HEK293 (cell line): ENCODE measurements around the gene CHN1.

Experiments used
- CTCF ChIA-PET: fragments of 350-600 bp; formaldehyde crosslinking; extraction: SDS; loops from one replicate; lab custom pipeline; 2021; ENCODE audit warnings: antibody characterized with exemption; lab: Yijun Ruan, JAX
- POLR2A ChIA-PET: fragments of 300-600 bp; formaldehyde crosslinking; extraction: SDS; loops from one replicate; lab custom pipeline; 2020; ENCODE audit warnings: antibody characterized with exemption, inconsistent platforms; lab: Yijun Ruan, JAX
- H3K27ac ChIP-seq: fragments of 200-500 bp; sonication (Bioruptor generic); 2 replicates; pipeline ENCODE4 v1.5.1; 2014; ENCODE audit warnings: low read depth, low read length, control low read depth, inconsistent platforms; ENCODE audit errors: extremely low read depth
- H3K36me3 ChIP-seq, 2 experiments: fragments of 200-500 bp in 1 of 2; sonication (Bioruptor generic) in 1 of 2; 1 replicate in 1 of 2; 2 replicates in 1 of 2; pipeline ENCODE4 v1.5.1; 2014 to 2017; ENCODE audit warnings: inconsistent platforms in 2 of 2, low read length in 2 of 2; ENCODE audit not compliant: control insufficient read depth in 2 of 2, insufficient read depth in 1 of 2
- H3K4me1 ChIP-seq: fragments of 200-500 bp; sonication (Bioruptor generic); 2 replicates; pipeline ENCODE4 v1.5.1; 2014; ENCODE audit warnings: mild to moderate bottlenecking, low read length, inconsistent platforms; ENCODE audit not compliant: control insufficient read depth, insufficient read depth
- H3K4me3 ChIP-seq: 2 replicates; pipeline ENCODE4 v1.5.1; 2011; ENCODE audit warnings: low read depth, mild to moderate bottlenecking, control low read depth, low read length, moderate library complexity
- H3K9me3 ChIP-seq: fragments of 200-500 bp; sonication (Bioruptor generic); 2 replicates; pipeline ENCODE4 v1.5.1; 2014; ENCODE audit warnings: low read depth, low read length, inconsistent platforms; ENCODE audit not compliant: control insufficient read depth, insufficient read depth
- GFI1B ChIP-seq: fragments of 450-650 bp; formaldehyde crosslinking; IDR thresholded peaks from 2 replicates; pipeline ENCODE4 v1.5.1; 2016; ENCODE audit warnings: missing biosample characterization, missing genetic modification characterization
- GLI2 ChIP-seq: fragments of 450-650 bp; formaldehyde crosslinking; IDR thresholded peaks from 2 replicates; pipeline ENCODE4; 2017; ENCODE audit warnings: missing biosample characterization, missing genetic modification characterization, low read depth, borderline replicate concordance
- GLIS1 ChIP-seq: fragments of 450-650 bp; formaldehyde crosslinking; IDR thresholded peaks from 2 replicates; pipeline ENCODE4 v1.5.1; 2016; ENCODE audit warnings: missing biosample characterization, missing genetic modification characterization
- WT1 ChIP-seq: fragments of 450-650 bp; formaldehyde crosslinking; IDR thresholded peaks from 2 replicates; pipeline ENCODE4 v1.5.1; 2016; ENCODE audit warnings: missing biosample characterization, missing genetic modification characterization
- ZNF112 ChIP-seq: fragments of 450-650 bp; formaldehyde crosslinking; IDR thresholded peaks from 2 replicates; pipeline ENCODE4 v1.5.0; 2017; ENCODE audit warnings: missing biosample characterization, missing genetic modification characterization
- ZNF138 ChIP-seq: fragments of 450-650 bp; formaldehyde crosslinking; IDR thresholded peaks from 2 replicates; pipeline ENCODE4 v1.5.1; 2016; ENCODE audit warnings: missing biosample characterization, missing genetic modification characterization, borderline replicate concordance
- ZNF202 ChIP-seq: fragments of 450-650 bp; formaldehyde crosslinking; IDR thresholded peaks from 2 replicates; pipeline ENCODE4 v1.5.1; 2016; ENCODE audit warnings: missing biosample characterization, missing genetic modification characterization, borderline replicate concordance
- ZNF221 ChIP-seq: fragments of 450-650 bp; formaldehyde crosslinking; IDR thresholded peaks from 2 replicates; pipeline ENCODE4 v1.5.1; 2017; ENCODE audit warnings: missing biosample characterization, missing genetic modification characterization, borderline replicate concordance
- ZNF26 ChIP-seq: fragments of 450-650 bp; formaldehyde crosslinking; IDR thresholded peaks from 2 replicates; pipeline ENCODE4 v1.5.1; 2016; ENCODE audit warnings: missing biosample characterization, missing genetic modification characterization
- ZNF354C ChIP-seq: fragments of 450-650 bp; formaldehyde crosslinking; IDR thresholded peaks from 2 replicates; pipeline ENCODE4 v1.5.1; 2016; ENCODE audit warnings: missing biosample characterization, missing genetic modification characterization, low read depth, borderline replicate concordance
- ZNF433 ChIP-seq: fragments of 450-650 bp; formaldehyde crosslinking; IDR thresholded peaks from 2 replicates; pipeline ENCODE4 v1.5.1; 2016; ENCODE audit warnings: missing biosample characterization, missing genetic modification characterization, low read depth
- ZNF530 ChIP-seq: fragments of 450-650 bp; formaldehyde crosslinking; IDR thresholded peaks from 2 replicates; pipeline ENCODE4 v1.5.1; 2016; ENCODE audit warnings: low read depth, missing biosample characterization, missing genetic modification characterization
- ZNF544 ChIP-seq: fragments of 450-650 bp; formaldehyde crosslinking; IDR thresholded peaks from 2 replicates; pipeline ENCODE4 v1.5.0; 2017; ENCODE audit warnings: missing biosample characterization, missing genetic modification characterization
- ZNF768 ChIP-seq: fragments of 450-650 bp; formaldehyde crosslinking; IDR thresholded peaks from 2 replicates; pipeline ENCODE4 v1.5.1; 2018; ENCODE audit warnings: missing biosample characterization, mild to moderate bottlenecking, missing genetic modification characterization
- ZSCAN4 ChIP-seq: fragments of 450-650 bp; formaldehyde crosslinking; IDR thresholded peaks from 2 replicates; pipeline ENCODE4 v1.5.1; 2017; ENCODE audit warnings: missing biosample characterization, missing genetic modification characterization
- TF ChIP-seq, protein P1 (sequence below): fragments of 450-650 bp; formaldehyde crosslinking; IDR thresholded peaks from 2 replicates; pipeline ENCODE4 v1.5.1; 2016; ENCODE audit warnings: missing biosample characterization, missing genetic modification characterization

The CHN1 gene

DNA sequence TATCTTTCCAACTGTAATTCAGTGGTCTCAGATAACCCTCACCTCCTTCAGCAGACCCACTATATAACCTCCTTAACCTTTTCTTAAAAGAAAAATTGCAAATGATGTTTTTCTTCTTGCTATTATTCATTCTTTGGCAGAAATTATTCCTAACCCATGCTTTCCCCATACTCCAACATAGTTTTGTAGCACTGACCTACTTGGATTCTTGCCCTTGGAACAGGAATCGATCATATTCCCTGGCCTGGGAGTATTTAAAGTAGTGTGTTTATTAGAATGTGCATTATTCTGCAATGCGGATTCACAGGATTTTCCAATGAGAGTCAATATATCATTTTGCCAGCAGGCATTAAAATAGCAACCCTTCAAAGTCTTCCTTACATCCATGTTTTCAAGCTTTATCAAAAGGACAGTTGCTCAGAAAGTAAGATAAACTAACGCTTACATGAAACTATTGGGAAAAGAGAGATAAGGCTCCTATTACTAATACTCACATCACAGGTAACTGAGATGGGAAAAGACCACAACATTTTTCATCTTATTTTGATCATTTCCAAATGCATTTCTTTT is 37.4 kb downstream of the CHN1 start:
- Histone ChIP-seq H3K36me3 (no peaks in the 10 kb centered on the region), H3K9me3 (no peaks in the 10 kb centered on the region), H3K4me3 (no peak overlapping the region), H3K4me1 (peaks cover 26% of the 10 kb centered on the region), H3K27ac (no peak overlapping the region)
- ChIA-PET CTCF (no interaction called here), POLR2A (no interaction called here)
- TF ChIP-seq ZSCAN4 (tag by site-specific recombination) (no peak), ZNF530 (tag by site-specific recombination) (no peak), ZNF138 (tag by site-specific recombination) (no peak), ZNF221 (no peak)

GRCh38 chr2:174967086-174967485 is 38.1 kb downstream of the CHN1 start:
- Histone ChIP-seq H3K36me3 (no peaks in the 10 kb centered on the region), H3K4me1 (peaks cover 22% of the 10 kb centered on the region), H3K4me3 (no peak overlapping the region), H3K27ac (no peak overlapping the region), H3K9me3 (no peaks in the 10 kb centered on the region)
- TF ChIP-seq, protein P1, sequence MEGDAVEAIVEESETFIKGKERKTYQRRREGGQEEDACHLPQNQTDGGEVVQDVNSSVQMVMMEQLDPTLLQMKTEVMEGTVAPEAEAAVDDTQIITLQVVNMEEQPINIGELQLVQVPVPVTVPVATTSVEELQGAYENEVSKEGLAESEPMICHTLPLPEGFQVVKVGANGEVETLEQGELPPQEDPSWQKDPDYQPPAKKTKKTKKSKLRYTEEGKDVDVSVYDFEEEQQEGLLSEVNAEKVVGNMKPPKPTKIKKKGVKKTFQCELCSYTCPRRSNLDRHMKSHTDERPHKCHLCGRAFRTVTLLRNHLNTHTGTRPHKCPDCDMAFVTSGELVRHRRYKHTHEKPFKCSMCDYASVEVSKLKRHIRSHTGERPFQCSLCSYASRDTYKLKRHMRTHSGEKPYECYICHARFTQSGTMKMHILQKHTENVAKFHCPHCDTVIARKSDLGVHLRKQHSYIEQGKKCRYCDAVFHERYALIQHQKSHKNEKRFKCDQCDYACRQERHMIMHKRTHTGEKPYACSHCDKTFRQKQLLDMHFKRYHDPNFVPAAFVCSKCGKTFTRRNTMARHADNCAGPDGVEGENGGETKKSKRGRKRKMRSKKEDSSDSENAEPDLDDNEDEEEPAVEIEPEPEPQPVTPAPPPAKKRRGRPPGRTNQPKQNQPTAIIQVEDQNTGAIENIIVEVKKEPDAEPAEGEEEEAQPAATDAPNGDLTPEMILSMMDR (tag by site-specific recombination), result no peak
- TF ChIP-seq ZNF202 (tag by site-specific recombination) (peak; percentile 5; the same call in 1 of the 2 replicates), ZNF768 (no peak), GLI2 (no peak)
- ChIA-PET POLR2A (no interaction called here), CTCF (no interaction called here)

GRCh38 chr2:174965992-174966744 is 39.0 kb downstream of the CHN1 start:
- Histone ChIP-seq H3K4me3 (no peak overlapping the region), H3K4me1 (peaks cover 17% of the 10 kb centered on the region), H3K9me3 (no peaks in the 10 kb centered on the region), H3K27ac (no peak overlapping the region), H3K36me3 (no peaks in the 10 kb centered on the region)
- POLR2A ChIA-PET, result no interaction called here
- CTCF ChIA-PET, result no interaction called here
- no peak for TF ChIP-seq WT1 (tag by site-specific recombination)
- no peak for TF ChIP-seq ZNF26
- TF ChIP-seq ZNF433 (tag by site-specific recombination), result no peak
- no peak for TF ChIP-seq ZNF354C (tag by site-specific recombination)
- no peak for TF ChIP-seq GLI2
- no peak for TF ChIP-seq GLIS1 (tag by site-specific recombination)
- TF ChIP-seq GFI1B (tag by site-specific recombination), result no peak
- no peak for TF ChIP-seq ZNF544 (tag by site-specific recombination)
- TF ChIP-seq ZNF112 (tag by site-specific recombination), result no peak
